GM23248 (cell line): ENCODE results near the gene HINFP.

ENCODE experiments used
- EZH2 ChIP-seq: fragments of 200-600 bp; sonication (generic); IDR thresholded peaks from 2 replicates; pipeline ENCODE4 v1.6.1; 2018; ENCODE audit warnings: antibody characterized with exemption, mild to moderate bottlenecking; ENCODE audit not compliant: insufficient read depth, poor library complexity, severe bottlenecking
- EZH2phosphoT487 ChIP-seq: fragments of 200-600 bp; sonication (generic); IDR thresholded peaks from 2 replicates; pipeline ENCODE4 v1.6.1; 2018; ENCODE audit warnings: antibody characterized with exemption, moderate library complexity, mild to moderate bottlenecking, low read depth; ENCODE audit not compliant: insufficient read depth

- TF ChIP-seq EZH2phosphoT487 (no peak), EZH2 (no peak)
Observed at GRCh38 chr11:119117004-119117706, 4.2 kb upstream of the HINFP start.
